ENCODE data around the gene RELB.
A peak's percentile ranks its signal among the peaks of the same experiment; 100 is the strongest.

Gene RELB

DNA sequence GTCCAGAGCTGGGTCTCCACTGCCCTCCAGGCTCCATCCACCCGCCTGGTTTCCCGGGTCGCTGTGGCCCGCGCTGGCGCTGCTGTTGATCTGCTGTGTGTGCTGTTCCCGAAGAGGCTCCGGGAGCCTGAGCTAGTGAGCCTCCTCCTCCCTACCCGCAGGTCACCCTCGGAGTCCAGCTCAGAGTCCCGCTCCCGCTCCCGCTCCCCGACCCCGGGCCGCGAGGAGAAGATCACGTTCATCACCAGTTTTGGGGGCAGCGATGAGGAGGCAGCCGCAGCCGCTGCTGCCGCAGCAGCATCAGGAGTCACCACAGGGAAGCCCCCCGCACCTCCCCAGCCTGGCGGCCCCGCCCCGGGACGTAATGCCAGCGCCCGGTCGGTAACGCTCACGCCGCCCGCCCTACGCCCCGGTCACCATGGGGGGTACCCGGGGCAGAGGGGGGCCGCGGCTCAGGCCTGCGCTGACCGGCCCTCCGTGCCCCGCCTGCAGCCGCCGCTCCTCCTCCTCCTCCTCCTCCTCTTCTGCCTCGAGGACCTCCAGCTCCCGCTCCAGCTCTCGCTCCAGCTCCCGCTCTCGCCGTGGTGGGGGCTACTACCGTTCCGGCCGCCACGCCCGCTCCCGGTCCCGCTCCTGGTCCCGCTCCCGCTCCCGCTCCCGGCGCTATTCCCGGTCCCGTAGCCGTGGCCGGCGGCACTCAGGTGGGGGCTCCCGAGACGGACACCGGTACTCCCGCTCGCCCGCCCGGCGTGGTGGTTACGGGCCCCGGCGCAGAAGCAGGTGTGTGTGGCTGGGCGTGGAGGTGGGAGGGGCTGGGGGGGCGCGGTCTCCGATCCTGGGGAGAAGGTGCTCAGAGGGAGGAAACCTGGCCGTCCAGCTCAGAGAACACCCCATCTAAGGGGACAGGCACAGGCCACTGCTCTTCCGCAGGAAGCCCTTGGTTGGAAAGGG is 62.9 kb downstream of the RELB start:
- no peak for DNase-seq

GRCh38 chr19:45066921-45067661 is 65.8 kb downstream of the RELB start:
- DNase-seq = no peak

DNA sequence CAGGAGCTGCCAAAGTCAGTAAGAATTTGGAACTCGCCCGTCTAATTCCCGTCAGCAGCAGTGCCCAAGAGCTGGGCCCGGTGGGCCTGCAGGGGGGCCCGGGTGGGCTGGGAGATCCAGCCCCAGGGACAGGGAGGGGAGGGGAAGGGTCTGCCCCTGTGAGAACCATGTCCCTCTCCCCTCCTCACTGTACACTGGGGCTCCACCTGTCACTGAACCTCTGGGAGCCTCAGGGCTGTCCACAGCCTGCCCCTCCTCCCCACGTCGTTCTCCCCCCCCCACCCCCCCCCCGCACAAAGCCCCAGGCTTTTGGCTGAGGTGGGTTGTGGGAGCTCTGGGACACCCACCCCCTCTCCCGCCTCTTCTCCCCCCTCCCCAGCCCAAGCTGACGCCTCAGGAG is 66.8 kb downstream of the RELB start:
- no peak for DNase-seq

- no peak for DNase-seq
These were observed 67.8 kb downstream of the RELB start for GRCh38 chr19:45069056-45069455.

DNA sequence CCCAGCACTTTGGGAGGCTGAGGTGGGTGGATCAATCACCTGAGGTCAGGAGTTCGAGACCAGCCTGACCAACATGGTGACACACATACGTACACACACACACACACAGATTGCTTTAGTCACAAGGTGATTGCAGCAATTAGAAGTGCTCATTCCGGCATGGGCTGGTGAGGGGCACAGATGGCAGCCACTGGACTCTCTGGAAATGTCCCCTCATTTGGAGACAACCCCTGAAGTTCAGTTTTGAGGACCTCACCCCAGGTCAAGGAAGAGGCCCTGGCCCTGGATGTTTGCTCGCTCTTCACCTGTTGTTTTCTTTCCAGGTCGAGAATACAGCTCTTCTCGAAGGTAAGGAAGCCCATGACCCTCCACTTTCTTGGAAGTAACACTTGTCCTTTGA is 69.0 kb downstream of the RELB start:
- no peak for DNase-seq

DNA sequence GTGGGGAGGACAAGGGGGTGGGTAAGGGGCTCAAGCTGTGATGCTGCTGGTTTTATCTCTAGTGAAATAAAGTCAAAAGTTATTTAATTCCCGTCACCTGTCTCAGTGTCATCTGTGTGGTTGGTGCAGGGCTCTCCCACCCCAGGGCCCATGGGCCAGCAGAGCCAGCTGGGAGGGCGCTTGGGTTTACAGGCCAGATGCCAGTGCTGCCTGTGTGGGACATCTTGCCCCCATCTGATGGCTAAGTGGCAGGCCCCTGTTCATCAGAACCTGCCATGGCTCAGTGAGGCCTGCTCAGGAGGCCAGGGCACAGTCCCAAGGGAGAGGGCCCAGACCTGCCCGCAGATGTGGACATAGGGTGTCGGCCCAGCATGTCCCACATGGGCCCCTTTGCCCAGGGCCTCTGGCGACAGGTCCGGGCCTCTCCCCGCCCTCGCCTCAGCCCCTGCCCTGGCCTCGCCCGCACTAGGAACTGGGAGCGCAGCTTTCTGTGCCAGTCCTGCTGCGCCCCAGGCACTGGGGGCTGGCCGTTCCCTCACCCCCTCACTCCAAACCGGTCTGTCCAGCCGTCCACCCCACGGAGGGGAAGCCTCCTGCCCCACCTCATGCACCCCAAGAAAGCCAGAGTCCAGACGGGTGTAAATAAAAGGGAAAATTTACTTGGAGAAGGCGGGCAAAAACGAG is 69.7 kb downstream of the RELB start:
- no peak for DNase-seq

GRCh38 chr19:45071545-45071938 is 70.3 kb downstream of the RELB start:
- no peak for DNase-seq

DNA sequence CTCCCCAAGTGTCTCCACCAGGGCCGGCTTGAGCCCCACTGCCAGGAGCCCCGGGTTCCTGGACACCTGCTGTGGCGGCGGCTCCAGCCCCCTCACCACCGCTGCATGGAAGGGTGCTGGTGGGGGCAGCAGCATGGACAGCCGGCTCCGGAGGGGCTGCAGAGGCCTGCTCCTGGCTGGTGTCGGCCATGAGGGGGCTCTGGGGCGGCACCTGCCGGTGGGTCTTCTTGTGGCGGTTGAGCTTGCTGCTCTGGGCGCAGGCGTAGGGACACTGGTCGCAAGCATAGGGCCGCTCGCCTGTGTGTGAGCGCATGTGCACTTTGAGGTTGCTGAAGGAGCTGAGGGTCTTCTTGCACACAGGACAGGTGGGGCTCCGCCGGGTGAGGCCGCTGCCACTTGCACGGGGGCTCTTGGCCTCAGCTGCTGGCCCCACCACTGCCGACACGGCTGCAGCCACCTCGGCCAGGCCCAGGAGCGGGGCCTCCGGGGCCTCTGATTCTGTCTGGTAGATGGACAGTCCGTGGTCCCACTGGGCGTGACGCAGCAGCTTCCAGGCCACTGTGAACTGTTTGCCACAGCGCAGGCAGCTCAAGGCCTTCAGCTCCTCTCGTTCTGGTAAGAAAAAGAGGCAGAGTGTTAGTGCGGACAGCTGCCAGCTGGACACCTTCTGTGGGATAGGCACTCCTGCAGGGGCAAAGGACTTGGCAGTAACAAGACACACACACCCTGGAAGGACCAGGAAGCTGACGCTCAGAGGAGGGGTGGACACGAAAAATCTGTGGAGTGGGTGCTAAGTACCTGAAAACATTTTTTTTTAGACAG is 70.9 kb downstream of the RELB start:
- no peak for DNase-seq

DNA sequence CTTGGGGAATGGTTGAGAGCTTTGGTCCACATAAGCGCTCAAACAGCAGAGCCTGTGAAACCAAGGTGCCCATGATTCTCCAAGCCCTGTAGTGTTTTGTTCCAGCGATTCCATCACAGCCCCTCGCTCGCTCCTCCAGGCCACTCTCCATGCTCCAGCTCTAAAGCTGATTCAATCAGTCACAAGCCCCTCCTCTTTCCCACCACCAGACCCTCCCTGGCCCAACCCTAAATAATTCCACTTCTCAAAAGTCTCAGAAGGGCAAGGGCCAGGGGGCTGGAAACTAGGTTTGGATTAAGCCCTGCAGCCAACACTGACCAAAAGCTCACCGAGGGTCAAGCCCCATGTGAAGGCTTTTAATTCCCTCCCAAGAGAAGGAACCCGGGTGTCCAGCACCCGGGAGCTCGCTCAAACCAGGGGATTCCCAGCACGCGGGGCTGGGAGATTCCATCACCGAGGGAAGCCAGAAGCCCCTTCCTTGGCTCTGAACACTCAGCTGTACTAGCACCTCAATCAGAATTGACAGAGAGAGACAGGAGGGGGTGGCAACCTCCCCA is 73.6 kb downstream of the RELB start:
- DNase-seq = no peak

GRCh38 chr19:45075301-45076028 is 74.2 kb downstream of the RELB start:
- DNase-seq = no peak

DNA sequence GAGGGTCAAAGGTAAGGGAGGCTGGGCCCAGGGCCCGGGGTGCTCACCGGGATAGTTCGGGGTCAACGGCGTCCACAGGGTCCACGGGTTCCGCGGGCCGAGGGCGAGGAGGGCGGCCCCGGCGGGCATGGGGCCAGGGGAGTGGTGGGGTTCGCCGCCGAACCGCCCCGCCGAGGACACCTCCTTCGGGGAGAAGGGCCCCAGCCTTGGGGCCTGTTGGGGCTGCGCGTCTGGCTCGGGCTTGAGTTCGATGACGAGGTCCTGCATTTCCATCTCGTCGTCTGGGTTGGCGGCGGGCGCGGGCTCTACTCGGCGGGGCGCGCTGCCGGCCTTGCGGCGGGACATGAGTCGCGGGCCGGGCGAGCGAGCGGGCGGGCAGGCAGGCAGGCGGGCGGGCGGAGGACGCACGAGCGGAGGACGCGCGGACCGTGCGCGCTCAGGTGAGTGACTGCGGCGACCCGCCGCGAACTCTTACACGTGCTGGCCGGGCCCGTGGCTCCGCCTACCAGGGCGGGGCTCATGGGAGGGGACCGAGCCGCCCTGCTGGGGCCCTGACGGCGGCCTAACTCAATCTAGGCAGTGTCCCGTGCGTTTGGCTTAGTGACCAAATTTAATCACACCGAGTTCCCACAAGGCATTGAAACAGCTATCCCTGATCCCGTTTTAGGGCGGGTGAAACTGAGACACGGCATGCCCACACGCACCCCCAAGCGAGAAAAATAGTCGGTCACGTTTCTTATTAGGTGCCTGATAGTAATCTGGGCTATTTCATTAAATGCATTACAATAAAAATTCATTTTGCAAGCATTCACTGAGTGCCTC is 75.0 kb downstream of the RELB start, which contains the start of gene ZNF296:
Gene ZNF296, minus strand, starts transcription at position 450 of the 822 bp plus-strand sequence. Its CDS starts 105 bp downstream, at position 345.
- peak; percentile 70 to 83 for DNase-seq

GRCh38 chr19:45076851-45077730 is 75.8 kb downstream of the RELB start:
- DNase-seq = no peak

DNA sequence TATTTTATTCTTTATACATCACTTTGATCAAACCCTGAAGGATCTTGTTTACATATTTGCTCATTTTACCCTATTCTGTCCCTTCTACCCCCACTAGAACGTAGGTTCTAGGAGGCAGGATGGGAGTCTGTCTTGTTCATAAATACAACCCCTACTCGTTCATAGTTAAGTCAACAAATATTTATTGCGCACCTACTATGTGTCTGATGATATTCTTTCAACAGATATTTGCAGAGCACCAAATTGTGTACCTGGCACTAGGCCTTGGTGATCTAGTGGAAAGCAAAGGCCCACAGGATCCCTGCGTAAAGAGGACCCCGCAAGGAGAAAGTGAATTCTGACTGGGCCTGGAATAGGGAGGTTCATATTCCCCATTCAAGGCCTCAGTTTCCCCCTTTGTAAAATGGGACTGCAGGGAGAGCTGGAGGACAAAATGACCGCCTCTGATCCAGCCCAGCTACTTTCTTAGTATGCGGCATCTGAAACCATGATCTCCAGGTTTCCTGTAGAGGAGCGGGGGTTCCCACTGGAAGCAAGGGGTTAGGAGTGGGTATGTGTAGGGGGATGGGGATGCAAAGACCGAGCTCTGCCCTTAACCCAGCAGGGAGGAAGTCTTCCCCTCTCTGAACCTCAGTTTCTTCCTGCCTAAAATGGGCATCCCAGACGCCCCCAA is 77.3 kb downstream of the RELB start:
- no peak for DNase-seq

- peak; percentile 59 to 81 for DNase-seq
These were observed 78.0 kb downstream of the RELB start, which contains the start of gene GEMIN7 for GRCh38 chr19:45079063-45079910. Gene GEMIN7 (plus strand): TSS chr19:45079260. CDS start chr19:45090115, 10,855 bp downstream.

GRCh38 chr19:45079911-45080370 is 78.7 kb downstream of the RELB start:
- no peak for DNase-seq

DNA sequence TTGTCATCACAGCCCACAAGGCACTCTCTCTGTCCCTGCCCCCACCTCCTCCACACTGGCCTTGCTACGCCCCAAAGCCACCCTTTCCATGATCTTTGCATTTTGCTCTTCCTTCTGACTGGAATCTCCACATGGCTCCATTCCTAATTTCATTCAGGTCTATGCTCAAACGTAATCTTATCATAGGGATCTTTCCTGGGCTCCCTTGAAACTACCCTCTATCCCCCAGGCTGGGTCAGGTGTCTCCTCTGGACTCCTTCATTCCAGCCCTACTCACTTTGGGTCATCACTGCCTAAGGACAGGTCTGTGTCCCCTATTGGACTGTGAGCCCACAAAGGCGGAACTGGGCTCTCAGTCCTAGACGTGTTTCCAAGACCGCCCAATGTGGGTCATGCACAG is 80.9 kb downstream of the RELB start:
- DNase-seq = no peak

- DNase-seq = no peak
These were observed 85.2 kb downstream of the RELB start for GRCh38 chr19:45086480-45086879.

DNA sequence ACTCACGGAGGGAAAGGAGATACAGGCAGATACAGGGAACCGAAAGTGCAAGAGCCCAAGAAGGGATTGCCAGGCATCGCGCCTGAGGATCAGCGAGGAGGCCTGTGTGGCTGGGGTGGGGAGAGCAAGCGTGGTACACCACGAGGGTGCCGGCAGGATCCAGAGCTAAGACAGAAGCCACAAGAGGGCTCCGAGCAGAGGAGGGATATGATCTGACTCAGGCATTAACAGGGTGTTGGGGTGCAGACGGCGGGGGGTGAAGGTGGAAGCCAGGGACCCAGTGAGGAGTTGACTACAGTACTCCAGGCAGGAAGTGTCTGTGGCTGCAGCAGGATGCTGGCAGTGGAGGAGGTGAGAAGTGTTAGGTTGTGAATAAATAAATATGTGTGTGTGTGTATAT is 86.3 kb downstream of the RELB start:
- no peak for DNase-seq
